ENCODE measurements around the gene PPIG. TPM values are rescaled to one million over a fixed set of nuclear protein-coding genes. Genes with fewer than 3 reads are reported as not detected.
A peak's percentile ranks its signal among the peaks of the same experiment; 100 is the strongest.

PPIG gene
- total and polyA plus RNA-seq, 2 experiments from 2014 or later, result 40.7 to 157 TPM

DNA sequence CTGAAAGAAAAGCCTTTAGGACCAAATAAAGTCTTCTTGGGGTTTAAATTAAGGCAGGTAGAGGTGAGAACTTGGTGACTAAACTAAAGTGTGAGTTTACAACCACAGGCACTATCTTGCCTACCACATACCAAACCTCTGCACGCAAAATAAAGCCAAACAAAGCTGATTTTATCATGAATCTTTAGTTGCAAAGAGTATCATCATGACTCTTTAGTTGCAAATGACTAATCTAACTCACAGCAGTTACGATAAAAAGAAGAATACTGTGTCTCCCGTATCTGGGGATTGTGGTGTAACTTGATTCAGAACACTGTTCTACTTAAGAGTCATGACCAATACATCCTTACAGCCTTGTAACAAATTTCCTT, 98.9 kb downstream of the PPIG start:
- Histone ChIP-seq H3K27ac (ENCODE audit: low read depth) (no peak overlapping the region), H3K79me2 (replicated peaks; ENCODE audit: insufficient read depth) (no peaks in the 10 kb centered on the region), H2AFZ (no peak overlapping the region), H3F3A (replicated peaks; ENCODE audit: low read depth) (no peaks in the 10 kb centered on the region), H3K4me3 (no peak overlapping the region), H3K9me2 (ENCODE audit: insufficient read depth) (no peaks in the 10 kb centered on the region), H3K36me3 (ENCODE audit: insufficient read depth) (no peaks in the 10 kb centered on the region), H4K20me1 (replicated peaks; ENCODE audit: insufficient read depth) (no peaks in the 10 kb centered on the region), H3K4me2 (0 out of 2 replicates have a peak overlapping the region, but pooled peaks have one; percentile 5), H3K27me3 (ENCODE audit: insufficient read depth) (no peaks in the 10 kb centered on the region), H3K4me1 (ENCODE audit: insufficient read depth) (peaks cover 23% of the 10 kb centered on the region)
- Mint-ChIP-seq H3K4me1 (peaks cover 10% of the 10 kb centered on the region; the same call in 2 of the 3 replicates), H3K27me3 (ENCODE audit: insufficient read depth, low read depth, poor library complexity) (no peaks in the 10 kb centered on the region), H3K36me3 (ENCODE audit: low read depth) (peaks cover 9% of the 10 kb centered on the region; the same call in 2 of the 3 replicates), H3K27ac (no peak overlapping the region), H3K4me3 (no peak overlapping the region), H3K9me3 (peaks cover 2% of the 10 kb centered on the region; the same call in 2 of the 3 replicates)
- TF ChIP-seq ZNF331 (CRISPR knock-in tag; IDR thresholded peaks at IDR 0.05; ENCODE audit: low read depth) (no peak), NANOG (IDR thresholded peaks at IDR 0.05; ENCODE audit: borderline replicate concordance) (no peak), STAT1 (IDR thresholded peaks at IDR 0.05; ENCODE audit: unreplicated experiment) (no peak), CREB1 (CRISPR knock-in tag; IDR thresholded peaks at IDR 0.05; ENCODE audit: low read depth) (no peak), EZH2 (IDR thresholded peaks at IDR 0.05; ENCODE audit: low read depth, unreplicated experiment) (no peak), ZNF114 (CRISPR knock-in tag; IDR thresholded peaks at IDR 0.05) (no peak), EZH2phosphoT487 (IDR thresholded peaks at IDR 0.05; ENCODE audit: unreplicated experiment) (no peak), POLR2AphosphoS5 (IDR thresholded peaks at IDR 0.05; ENCODE audit: low read depth) (no peak), JUNB (IDR thresholded peaks at IDR 0.05; ENCODE audit: unreplicated experiment) (no peak)
- TF ChIP-seq, protein P1, sequence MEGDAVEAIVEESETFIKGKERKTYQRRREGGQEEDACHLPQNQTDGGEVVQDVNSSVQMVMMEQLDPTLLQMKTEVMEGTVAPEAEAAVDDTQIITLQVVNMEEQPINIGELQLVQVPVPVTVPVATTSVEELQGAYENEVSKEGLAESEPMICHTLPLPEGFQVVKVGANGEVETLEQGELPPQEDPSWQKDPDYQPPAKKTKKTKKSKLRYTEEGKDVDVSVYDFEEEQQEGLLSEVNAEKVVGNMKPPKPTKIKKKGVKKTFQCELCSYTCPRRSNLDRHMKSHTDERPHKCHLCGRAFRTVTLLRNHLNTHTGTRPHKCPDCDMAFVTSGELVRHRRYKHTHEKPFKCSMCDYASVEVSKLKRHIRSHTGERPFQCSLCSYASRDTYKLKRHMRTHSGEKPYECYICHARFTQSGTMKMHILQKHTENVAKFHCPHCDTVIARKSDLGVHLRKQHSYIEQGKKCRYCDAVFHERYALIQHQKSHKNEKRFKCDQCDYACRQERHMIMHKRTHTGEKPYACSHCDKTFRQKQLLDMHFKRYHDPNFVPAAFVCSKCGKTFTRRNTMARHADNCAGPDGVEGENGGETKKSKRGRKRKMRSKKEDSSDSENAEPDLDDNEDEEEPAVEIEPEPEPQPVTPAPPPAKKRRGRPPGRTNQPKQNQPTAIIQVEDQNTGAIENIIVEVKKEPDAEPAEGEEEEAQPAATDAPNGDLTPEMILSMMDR (conservative IDR thresholded peaks at IDR 0.05; ENCODE audit: low read depth in 2 of 2), result no peak
- TF ChIP-seq, protein P2, sequence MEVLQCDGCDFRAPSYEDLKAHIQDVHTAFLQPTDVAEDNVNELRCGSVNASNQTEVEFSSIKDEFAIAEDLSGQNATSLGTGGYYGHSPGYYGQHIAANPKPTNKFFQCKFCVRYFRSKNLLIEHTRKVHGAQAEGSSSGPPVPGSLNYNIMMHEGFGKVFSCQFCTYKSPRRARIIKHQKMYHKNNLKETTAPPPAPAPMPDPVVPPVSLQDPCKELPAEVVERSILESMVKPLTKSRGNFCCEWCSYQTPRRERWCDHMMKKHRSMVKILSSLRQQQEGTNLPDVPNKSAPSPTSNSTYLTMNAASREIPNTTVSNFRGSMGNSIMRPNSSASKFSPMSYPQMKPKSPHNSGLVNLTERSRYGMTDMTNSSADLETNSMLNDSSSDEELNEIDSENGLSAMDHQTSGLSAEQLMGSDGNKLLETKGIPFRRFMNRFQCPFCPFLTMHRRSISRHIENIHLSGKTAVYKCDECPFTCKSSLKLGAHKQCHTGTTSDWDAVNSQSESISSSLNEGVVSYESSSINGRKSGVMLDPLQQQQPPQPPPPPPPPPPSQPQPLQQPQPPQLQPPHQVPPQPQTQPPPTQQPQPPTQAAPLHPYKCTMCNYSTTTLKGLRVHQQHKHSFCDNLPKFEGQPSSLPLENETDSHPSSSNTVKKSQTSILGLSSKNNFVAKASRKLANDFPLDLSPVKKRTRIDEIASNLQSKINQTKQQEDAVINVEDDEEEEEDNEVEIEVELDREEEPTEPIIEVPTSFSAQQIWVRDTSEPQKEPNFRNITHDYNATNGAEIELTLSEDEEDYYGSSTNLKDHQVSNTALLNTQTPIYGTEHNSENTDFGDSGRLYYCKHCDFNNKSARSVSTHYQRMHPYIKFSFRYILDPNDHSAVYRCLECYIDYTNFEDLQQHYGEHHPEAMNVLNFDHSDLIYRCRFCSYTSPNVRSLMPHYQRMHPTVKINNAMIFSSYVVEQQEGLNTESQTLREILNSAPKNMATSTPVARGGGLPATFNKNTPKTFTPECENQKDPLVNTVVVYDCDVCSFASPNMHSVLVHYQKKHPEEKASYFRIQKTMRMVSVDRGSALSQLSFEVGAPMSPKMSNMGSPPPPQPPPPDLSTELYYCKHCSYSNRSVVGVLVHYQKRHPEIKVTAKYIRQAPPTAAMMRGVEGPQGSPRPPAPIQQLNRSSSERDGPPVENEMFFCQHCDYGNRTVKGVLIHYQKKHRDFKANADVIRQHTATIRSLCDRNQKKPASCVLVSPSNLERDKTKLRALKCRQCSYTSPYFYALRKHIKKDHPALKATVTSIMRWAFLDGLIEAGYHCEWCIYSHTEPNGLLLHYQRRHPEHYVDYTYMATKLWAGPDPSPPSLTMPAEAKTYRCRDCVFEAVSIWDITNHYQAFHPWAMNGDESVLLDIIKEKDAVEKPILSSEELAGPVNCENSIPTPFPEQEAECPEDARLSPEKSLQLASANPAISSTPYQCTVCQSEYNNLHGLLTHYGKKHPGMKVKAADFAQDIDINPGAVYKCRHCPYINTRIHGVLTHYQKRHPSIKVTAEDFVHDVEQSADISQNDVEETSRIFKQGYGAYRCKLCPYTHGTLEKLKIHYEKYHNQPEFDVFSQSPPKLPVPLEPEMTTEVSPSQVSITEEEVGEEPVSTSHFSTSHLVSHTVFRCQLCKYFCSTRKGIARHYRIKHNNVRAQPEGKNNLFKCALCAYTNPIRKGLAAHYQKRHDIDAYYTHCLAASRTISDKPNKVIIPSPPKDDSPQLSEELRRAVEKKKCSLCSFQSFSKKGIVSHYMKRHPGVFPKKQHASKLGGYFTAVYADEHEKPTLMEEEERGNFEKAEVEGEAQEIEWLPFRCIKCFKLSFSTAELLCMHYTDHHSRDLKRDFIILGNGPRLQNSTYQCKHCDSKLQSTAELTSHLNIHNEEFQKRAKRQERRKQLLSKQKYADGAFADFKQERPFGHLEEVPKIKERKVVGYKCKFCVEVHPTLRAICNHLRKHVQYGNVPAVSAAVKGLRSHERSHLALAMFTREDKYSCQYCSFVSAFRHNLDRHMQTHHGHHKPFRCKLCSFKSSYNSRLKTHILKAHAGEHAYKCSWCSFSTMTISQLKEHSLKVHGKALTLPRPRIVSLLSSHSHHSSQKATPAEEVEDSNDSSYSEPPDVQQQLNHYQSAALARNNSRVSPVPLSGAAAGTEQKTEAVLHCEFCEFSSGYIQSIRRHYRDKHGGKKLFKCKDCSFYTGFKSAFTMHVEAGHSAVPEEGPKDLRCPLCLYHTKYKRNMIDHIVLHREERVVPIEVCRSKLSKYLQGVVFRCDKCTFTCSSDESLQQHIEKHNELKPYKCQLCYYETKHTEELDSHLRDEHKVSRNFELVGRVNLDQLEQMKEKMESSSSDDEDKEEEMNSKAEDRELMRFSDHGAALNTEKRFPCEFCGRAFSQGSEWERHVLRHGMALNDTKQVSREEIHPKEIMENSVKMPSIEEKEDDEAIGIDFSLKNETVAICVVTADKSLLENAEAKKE (CRISPR knock-in tag; IDR thresholded peaks at IDR 0.05), result no peak
- TF ChIP-seq, protein P3, sequence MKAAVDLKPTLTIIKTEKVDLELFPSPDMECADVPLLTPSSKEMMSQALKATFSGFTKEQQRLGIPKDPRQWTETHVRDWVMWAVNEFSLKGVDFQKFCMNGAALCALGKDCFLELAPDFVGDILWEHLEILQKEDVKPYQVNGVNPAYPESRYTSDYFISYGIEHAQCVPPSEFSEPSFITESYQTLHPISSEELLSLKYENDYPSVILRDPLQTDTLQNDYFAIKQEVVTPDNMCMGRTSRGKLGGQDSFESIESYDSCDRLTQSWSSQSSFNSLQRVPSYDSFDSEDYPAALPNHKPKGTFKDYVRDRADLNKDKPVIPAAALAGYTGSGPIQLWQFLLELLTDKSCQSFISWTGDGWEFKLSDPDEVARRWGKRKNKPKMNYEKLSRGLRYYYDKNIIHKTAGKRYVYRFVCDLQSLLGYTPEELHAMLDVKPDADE (IDR thresholded peaks at IDR 0.05), result no peak
- TF ChIP-seq, protein P4, sequence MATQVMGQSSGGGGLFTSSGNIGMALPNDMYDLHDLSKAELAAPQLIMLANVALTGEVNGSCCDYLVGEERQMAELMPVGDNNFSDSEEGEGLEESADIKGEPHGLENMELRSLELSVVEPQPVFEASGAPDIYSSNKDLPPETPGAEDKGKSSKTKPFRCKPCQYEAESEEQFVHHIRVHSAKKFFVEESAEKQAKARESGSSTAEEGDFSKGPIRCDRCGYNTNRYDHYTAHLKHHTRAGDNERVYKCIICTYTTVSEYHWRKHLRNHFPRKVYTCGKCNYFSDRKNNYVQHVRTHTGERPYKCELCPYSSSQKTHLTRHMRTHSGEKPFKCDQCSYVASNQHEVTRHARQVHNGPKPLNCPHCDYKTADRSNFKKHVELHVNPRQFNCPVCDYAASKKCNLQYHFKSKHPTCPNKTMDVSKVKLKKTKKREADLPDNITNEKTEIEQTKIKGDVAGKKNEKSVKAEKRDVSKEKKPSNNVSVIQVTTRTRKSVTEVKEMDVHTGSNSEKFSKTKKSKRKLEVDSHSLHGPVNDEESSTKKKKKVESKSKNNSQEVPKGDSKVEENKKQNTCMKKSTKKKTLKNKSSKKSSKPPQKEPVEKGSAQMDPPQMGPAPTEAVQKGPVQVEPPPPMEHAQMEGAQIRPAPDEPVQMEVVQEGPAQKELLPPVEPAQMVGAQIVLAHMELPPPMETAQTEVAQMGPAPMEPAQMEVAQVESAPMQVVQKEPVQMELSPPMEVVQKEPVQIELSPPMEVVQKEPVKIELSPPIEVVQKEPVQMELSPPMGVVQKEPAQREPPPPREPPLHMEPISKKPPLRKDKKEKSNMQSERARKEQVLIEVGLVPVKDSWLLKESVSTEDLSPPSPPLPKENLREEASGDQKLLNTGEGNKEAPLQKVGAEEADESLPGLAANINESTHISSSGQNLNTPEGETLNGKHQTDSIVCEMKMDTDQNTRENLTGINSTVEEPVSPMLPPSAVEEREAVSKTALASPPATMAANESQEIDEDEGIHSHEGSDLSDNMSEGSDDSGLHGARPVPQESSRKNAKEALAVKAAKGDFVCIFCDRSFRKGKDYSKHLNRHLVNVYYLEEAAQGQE (IDR thresholded peaks at IDR 0.05; ENCODE audit: unreplicated experiment), result no peak
- ATAC-seq (no peak), DNase-seq (ENCODE audit: low spot score) (no peak)

All from GM23338 (cell line).